Measurements from ENCODE around the gene YBEY.

DNA sequence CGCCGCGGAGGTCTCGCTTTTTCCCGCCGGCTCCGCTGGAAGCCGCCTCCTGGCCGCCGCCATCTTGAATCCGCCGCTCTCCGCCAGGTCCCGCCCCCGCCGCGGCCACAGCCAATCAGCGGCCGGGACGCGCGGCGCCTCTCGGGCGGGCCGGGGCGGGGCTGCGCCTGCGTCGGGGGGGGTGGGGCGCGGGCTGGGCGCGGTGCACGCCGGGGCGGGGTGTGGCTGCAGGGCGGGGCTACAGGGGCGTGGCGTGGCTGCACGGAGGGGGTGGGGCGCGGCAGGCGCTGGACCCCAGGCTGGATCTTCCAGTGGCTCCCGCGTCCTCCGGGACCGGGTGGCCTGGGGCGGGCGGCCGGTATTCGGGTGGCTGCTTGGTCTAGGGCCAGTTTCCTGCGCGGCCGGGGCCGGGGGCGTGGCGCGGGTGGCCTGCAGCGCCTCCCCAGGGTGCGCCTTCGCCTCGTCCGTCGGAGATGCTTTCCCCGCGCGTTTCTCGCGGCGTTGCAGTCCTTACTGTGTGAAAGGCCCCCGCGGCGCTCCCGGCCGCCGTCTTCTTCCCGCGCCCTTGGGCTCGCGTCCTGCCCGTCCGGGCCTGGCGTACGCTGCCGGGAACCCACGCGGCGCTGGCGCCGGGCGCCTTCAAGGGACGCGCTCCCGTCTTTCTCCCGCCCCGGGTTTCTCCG is 38.4 kb downstream of the YBEY start:
- TF ChIP-seq, protein P1, sequence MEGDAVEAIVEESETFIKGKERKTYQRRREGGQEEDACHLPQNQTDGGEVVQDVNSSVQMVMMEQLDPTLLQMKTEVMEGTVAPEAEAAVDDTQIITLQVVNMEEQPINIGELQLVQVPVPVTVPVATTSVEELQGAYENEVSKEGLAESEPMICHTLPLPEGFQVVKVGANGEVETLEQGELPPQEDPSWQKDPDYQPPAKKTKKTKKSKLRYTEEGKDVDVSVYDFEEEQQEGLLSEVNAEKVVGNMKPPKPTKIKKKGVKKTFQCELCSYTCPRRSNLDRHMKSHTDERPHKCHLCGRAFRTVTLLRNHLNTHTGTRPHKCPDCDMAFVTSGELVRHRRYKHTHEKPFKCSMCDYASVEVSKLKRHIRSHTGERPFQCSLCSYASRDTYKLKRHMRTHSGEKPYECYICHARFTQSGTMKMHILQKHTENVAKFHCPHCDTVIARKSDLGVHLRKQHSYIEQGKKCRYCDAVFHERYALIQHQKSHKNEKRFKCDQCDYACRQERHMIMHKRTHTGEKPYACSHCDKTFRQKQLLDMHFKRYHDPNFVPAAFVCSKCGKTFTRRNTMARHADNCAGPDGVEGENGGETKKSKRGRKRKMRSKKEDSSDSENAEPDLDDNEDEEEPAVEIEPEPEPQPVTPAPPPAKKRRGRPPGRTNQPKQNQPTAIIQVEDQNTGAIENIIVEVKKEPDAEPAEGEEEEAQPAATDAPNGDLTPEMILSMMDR (IDR thresholded peaks at IDR 0.05; ENCODE audit: insufficient read depth, low read depth, low read length), result no peak
- TF ChIP-seq EZH2 (IDR thresholded peaks at IDR 0.05; ENCODE audit: insufficient read depth, low read length), result no peak
